HG03159 (cell line): ENCODE data around the gene CHCHD6.

ENCODE experiments used
- ATAC-seq: cut with Tn5 transposase; IDR thresholded peaks from one replicate; pipeline ENCODE4 v1.9.1; 2021; ENCODE audit warnings: mild to moderate bottlenecking, moderate library complexity; ENCODE audit not compliant: unreplicated experiment

Gene CHCHD6

GRCh38 chr3:126817781-126818180, 113.7 kb downstream of the CHCHD6 start:
- ATAC-seq: no peak

DNA sequence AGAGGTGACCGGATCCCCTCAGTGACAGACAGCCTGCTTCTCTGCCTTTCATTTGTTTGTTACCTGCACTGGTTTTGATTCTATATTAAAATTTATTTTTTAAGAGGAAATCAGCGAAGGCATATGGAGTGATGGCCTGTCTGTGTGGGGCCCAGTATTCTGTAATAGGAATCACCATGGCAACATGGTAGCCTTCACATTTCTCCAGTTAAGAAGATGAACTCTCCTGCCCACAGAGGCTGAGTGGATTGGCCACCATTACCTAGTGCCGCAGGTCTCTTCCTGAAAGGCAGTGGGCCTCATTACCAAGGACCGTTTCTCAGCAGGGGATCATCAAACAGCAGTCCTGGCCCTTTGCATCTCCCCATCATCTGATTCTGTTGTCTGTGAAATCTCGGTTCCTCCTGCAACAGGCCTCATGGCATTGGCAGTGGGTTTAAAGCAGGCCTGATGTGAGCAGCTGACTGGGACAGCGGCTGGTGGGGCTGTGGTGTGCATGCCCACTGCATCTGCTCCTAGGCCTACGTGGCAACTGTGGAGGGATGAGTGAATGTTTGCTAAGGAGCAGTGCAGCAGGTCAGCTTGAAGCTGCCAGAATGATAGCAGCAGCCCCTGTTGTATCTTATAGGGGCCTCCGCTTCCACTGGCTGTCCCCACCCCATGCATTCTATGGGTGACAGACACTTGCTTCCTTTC, 114.5 kb downstream of the CHCHD6 start:
- no peak for ATAC-seq

GRCh38 chr3:126826693-126827092, 122.7 kb downstream of the CHCHD6 start:
- no peak for ATAC-seq

GRCh38 chr3:126827121-126827520, 123.1 kb downstream of the CHCHD6 start:
- no peak for ATAC-seq

- no peak for ATAC-seq
Measured at GRCh38 chr3:126828306-126828705, 124.3 kb downstream of the CHCHD6 start.

DNA sequence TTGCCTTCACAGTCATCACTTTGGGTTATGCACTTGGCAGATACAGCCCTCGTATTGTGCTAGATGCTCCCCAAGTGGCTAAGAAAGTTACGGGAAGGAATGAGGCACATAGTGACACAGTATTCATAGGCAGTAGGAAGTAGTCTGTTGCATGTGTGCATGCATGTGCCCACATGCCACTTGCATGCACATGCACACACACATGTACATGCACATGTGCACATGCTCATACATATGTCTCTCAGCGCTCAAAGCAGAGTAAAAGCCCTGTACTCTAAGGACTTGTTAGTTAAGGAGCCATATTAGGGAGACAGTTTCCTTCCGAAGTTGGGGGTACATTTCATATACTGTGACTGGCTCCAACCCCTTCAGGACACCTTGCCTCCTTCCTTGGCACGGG, 128.9 kb downstream of the CHCHD6 start:
- ATAC-seq: no peak

- ATAC-seq: no peak
Measured at GRCh38 chr3:126834596-126835471, 130.8 kb downstream of the CHCHD6 start.

GRCh38 chr3:126835472-126836219, 131.6 kb downstream of the CHCHD6 start:
- no peak for ATAC-seq

DNA sequence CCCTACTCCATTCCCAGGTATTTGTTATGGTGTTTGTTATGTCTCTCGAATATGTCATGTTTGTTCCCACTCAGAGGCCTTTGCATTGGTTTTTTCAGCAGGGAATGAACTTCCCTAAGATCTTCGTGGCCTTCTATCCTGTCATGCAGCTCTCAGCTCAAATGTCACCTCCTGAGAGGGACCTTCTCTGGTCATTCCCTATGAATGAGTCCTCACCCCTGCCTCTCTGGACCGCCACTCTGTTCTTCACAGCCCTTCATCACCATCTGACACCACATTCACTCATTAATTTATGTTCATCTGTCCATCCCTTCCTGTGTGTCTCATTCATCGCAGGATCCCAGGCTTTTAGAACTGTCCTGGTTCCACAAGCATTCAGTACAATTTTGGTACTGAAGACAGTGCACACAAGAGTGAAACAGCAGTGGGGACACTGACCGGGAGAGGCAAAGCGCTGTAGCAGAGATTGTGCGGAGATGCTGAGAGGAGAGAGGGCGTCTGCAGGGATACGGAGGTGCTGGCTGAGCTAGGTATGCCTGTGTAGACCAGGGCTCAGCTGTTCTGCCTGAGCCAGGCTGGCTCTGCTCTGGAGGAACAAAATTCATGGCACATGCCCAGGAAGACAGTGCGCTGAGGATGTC, 132.3 kb downstream of the CHCHD6 start:
- no peak for ATAC-seq

GRCh38 chr3:126837773-126838172, 133.7 kb downstream of the CHCHD6 start:
- ATAC-seq: no peak

DNA sequence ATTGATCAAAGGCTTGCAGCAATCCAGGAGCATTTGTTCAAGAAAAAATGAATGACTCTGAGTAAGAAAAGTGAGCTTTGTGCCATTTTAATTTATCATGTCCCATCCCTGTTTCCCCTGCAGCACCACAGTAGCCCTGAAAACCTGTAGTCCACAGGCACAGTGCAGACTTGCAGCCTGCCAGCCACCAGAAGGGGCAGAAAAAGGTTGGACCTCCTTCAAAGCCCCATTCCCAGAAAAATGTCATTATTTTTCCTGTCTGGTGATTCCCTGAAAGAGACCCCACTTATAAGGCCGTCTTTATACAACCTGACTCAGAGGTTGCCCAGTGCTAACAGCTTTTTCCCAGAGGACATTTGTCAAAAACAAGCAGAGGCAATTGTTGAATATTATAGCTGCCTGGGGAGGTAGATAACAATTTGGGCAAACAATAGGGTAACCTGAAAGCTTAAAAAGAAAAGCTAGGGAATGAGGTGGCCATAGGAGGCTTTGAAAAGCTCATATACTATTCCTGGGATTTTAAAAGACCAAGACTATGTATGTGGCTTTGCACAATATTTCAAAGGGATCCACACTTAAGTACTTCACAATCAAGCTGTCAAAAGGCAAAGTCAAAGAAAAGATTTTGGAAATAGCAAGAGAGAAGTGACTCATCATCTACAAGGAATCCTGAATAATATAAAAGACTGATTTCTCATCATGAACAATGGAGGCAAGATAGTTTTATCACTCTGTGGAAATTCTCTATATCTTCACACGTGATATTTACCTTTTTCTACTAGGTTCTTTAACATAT, 142.1 kb downstream of the CHCHD6 start:
- no peak for ATAC-seq

GRCh38 chr3:126847061-126847460, 143.0 kb downstream of the CHCHD6 start:
- ATAC-seq: no peak

DNA sequence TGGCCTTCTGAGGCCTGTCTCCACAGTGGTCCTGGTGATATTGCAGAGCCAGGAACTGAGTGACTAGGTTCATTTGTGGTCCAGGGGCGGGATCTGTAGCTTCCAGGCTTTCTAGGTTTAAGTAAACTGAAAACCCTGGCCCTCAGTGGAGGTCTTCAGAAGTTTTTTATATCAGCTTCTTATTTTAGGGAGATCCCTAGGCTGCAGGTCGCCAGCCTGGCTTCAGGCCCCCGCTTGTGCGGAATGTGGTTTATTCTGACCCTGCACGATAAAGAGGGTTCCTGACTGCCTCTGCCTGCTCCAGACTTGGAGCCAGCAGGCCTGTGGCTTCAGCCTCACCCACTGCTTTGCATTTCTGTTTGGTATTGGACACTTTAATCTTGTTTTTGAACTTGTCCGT, 145.0 kb downstream of the CHCHD6 start:
- no peak for ATAC-seq

- ATAC-seq: no peak
Measured at GRCh38 chr3:126849768-126850167, 145.7 kb downstream of the CHCHD6 start.

GRCh38 chr3:126850370-126851085, 146.5 kb downstream of the CHCHD6 start:
- no peak for ATAC-seq

DNA sequence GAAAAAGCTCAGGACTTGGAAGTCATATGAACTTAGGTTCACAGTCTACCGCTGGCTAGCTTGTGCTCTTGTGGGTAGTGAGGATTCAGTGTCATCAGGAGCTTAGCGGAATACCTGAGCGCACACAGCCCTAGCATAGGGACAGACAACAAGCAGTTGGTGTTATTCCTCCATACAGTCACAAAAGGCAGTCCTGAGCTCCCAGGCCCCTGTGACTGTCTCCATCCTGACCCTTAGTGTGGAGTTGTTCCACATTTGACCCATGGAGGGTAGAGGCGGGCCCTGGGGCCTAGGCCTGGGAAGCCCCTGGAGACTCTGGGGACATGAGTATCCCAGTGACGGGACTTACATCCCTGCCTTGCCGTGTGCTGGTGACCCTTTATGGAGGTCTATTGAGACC, 147.3 kb downstream of the CHCHD6 start:
- no peak for ATAC-seq

- no peak for ATAC-seq
Measured at GRCh38 chr3:126851934-126852333, 147.9 kb downstream of the CHCHD6 start.

DNA sequence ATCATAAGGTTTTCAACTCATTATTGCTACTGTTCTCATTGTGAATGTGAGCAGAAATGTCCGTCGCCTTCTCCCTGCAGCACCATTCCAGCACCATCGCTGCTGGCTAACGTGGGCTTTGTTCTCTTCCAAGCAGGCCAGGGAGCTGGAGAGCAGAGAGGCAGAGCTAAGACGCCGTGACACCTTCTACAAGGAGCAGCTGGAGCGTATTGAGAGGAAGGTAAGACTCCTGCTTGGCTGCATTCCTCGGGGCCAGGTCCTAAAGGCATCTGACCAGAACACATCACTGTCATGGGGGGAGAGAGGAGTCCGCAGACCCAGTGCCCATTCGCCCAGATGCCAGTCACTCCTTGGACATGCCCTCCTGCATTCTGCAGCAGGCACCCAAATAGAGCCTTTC, 148.5 kb downstream of the CHCHD6 start:
- no peak for ATAC-seq

GRCh38 chr3:126854666-126855065, 150.6 kb downstream of the CHCHD6 start:
- no peak for ATAC-seq

DNA sequence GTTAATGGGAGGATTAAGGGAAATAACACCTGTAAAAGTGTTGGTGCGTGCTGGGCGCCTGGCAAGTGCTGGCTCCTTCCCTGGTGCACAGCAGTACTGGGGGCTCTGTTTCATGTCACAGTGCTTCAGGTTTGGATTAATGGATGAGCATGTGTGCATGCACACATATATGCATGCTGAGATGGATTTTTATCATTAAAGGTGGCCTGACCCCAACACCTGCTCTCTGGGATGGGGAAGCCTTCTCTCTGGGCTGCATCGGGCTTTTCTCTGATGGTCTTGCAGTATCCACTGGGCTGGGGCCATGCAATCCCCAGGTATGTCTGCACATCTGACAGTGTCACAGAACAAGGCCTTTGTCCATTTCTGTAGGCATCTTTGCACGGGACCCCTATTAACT, 151.3 kb downstream of the CHCHD6 start:
- no peak for ATAC-seq
